GM23338 (cell line): ENCODE measurements around the gene ATAD5. TPM values are rescaled to one million over a fixed set of nuclear protein-coding genes. Genes with fewer than 3 reads are reported as not detected.

Experiments
- CREB1 ChIP-seq: fragments of 250-450 bp; sonication (Bioruptor Pico); IDR thresholded peaks from 2 replicates; pipeline ENCODE4 v1.5.0; 2020; ENCODE audit warnings: low read depth, mild to moderate bottlenecking, moderate library complexity
- EZH2 ChIP-seq: fragments of 200-600 bp; sonication (generic); IDR thresholded peaks from one replicate; pipeline ENCODE4 v1.8.0; 2017; ENCODE audit warnings: antibody characterized with exemption, mild to moderate bottlenecking, low read depth; ENCODE audit not compliant: unreplicated experiment
- EZH2phosphoT487 ChIP-seq: fragments of 200-600 bp; sonication (generic); IDR thresholded peaks from one replicate; pipeline ENCODE4 v1.8.1; 2018; ENCODE audit warnings: antibody characterized with exemption; ENCODE audit not compliant: unreplicated experiment
- JUNB ChIP-seq: IDR thresholded peaks from one replicate; pipeline ENCODE4 v1.6.1; 2016; ENCODE audit warnings: antibody characterized with exemption; ENCODE audit not compliant: unreplicated experiment
- POLR2AphosphoS5 ChIP-seq: IDR thresholded peaks from 2 replicates; pipeline ENCODE4 v1.6.1; 2016; ENCODE audit warnings: antibody characterized with exemption, low read depth
- STAT1 ChIP-seq: IDR thresholded peaks from one replicate; pipeline ENCODE4 v1.6.1; 2016; ENCODE audit warnings: antibody characterized with exemption; ENCODE audit not compliant: unreplicated experiment
- ZNF114 ChIP-seq: fragments of 250-450 bp; sonication (Bioruptor Pico); IDR thresholded peaks from 2 replicates; pipeline ENCODE4 v1.5.0; 2020; ENCODE audit warnings: mild to moderate bottlenecking, moderate library complexity
- ZNF331 ChIP-seq: fragments of 250-450 bp; sonication (Bioruptor Pico); IDR thresholded peaks from 2 replicates; pipeline ENCODE4 v1.5.0; 2020; ENCODE audit warnings: low read depth, mild to moderate bottlenecking, moderate library complexity
- polyA plus RNA-seq: library from polyadenylated mRNA; unstranded; fragments of >200 nt; fragmentation: Nextera tagmentation; extraction: Ambion mirVana; gene quantifications from 2 replicates; pipeline ENCODE4 v1.2.1, GENCODE V29; 2016
- total RNA-seq: library from RNA; depleted of rRNA; stranded (reverse); fragments of >200 nt; shearing (Covaris generic); gene quantifications from 2 replicates; pipeline ENCODE4 v1.2.3, GENCODE V29; 2014
- TF ChIP-seq, protein P1 (sequence below): fragments of 250-450 bp; sonication (Bioruptor Pico); IDR thresholded peaks from 2 replicates; pipeline ENCODE4 v1.5.0; 2020; ENCODE audit warnings: mild to moderate bottlenecking, moderate library complexity
- TF ChIP-seq, protein P2 (sequence below), 2 experiments: fragments of 200-600 bp in 1 of 2; sonication (generic) in 1 of 2; conservative IDR thresholded peaks; 2 replicates each; pipeline versions ENCODE4 v1.5.1 to v1.6.1; 2016 to 2017; ENCODE audit warnings: antibody characterized with exemption in 2 of 2, low read depth in 2 of 2, mild to moderate bottlenecking in 2 of 2, moderate library complexity in 1 of 2
- TF ChIP-seq, protein P3 (sequence below): IDR thresholded peaks from 2 replicates; pipeline ENCODE4 v1.6.1; 2016; ENCODE audit warnings: antibody characterized with exemption

ATAD5 gene
- total and polyA plus RNA-seq, 2 experiments from 2014 or later, result 24.2 to 30.9 TPM

DNA sequence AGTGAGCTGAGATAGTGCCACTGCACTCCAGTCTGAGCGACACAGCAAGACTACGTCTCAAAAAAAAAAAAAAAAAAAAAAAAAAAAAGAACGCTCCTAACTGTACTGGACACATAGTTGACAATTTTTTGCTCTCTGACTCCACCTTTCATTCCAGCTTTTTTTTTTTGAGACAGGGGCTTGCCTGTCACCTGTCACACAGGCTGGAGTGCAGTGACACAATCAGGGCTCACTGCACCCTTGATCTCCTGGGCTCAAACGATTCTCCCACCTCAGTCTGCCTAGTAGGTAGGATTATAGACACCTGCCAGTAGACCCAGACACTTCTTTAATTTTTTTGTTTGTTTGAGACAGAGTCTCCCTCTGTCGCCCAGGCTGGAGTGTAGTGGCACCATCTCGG lies 4.7 kb upstream of the ATAD5 start (continued):
- TF ChIP-seq, protein P1, sequence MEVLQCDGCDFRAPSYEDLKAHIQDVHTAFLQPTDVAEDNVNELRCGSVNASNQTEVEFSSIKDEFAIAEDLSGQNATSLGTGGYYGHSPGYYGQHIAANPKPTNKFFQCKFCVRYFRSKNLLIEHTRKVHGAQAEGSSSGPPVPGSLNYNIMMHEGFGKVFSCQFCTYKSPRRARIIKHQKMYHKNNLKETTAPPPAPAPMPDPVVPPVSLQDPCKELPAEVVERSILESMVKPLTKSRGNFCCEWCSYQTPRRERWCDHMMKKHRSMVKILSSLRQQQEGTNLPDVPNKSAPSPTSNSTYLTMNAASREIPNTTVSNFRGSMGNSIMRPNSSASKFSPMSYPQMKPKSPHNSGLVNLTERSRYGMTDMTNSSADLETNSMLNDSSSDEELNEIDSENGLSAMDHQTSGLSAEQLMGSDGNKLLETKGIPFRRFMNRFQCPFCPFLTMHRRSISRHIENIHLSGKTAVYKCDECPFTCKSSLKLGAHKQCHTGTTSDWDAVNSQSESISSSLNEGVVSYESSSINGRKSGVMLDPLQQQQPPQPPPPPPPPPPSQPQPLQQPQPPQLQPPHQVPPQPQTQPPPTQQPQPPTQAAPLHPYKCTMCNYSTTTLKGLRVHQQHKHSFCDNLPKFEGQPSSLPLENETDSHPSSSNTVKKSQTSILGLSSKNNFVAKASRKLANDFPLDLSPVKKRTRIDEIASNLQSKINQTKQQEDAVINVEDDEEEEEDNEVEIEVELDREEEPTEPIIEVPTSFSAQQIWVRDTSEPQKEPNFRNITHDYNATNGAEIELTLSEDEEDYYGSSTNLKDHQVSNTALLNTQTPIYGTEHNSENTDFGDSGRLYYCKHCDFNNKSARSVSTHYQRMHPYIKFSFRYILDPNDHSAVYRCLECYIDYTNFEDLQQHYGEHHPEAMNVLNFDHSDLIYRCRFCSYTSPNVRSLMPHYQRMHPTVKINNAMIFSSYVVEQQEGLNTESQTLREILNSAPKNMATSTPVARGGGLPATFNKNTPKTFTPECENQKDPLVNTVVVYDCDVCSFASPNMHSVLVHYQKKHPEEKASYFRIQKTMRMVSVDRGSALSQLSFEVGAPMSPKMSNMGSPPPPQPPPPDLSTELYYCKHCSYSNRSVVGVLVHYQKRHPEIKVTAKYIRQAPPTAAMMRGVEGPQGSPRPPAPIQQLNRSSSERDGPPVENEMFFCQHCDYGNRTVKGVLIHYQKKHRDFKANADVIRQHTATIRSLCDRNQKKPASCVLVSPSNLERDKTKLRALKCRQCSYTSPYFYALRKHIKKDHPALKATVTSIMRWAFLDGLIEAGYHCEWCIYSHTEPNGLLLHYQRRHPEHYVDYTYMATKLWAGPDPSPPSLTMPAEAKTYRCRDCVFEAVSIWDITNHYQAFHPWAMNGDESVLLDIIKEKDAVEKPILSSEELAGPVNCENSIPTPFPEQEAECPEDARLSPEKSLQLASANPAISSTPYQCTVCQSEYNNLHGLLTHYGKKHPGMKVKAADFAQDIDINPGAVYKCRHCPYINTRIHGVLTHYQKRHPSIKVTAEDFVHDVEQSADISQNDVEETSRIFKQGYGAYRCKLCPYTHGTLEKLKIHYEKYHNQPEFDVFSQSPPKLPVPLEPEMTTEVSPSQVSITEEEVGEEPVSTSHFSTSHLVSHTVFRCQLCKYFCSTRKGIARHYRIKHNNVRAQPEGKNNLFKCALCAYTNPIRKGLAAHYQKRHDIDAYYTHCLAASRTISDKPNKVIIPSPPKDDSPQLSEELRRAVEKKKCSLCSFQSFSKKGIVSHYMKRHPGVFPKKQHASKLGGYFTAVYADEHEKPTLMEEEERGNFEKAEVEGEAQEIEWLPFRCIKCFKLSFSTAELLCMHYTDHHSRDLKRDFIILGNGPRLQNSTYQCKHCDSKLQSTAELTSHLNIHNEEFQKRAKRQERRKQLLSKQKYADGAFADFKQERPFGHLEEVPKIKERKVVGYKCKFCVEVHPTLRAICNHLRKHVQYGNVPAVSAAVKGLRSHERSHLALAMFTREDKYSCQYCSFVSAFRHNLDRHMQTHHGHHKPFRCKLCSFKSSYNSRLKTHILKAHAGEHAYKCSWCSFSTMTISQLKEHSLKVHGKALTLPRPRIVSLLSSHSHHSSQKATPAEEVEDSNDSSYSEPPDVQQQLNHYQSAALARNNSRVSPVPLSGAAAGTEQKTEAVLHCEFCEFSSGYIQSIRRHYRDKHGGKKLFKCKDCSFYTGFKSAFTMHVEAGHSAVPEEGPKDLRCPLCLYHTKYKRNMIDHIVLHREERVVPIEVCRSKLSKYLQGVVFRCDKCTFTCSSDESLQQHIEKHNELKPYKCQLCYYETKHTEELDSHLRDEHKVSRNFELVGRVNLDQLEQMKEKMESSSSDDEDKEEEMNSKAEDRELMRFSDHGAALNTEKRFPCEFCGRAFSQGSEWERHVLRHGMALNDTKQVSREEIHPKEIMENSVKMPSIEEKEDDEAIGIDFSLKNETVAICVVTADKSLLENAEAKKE (CRISPR knock-in tag), result no peak
- no peak for TF ChIP-seq STAT1
- TF ChIP-seq POLR2AphosphoS5, result no peak
- no peak for TF ChIP-seq JUNB
- no peak for TF ChIP-seq ZNF114 (CRISPR knock-in tag)
- TF ChIP-seq, protein P2, sequence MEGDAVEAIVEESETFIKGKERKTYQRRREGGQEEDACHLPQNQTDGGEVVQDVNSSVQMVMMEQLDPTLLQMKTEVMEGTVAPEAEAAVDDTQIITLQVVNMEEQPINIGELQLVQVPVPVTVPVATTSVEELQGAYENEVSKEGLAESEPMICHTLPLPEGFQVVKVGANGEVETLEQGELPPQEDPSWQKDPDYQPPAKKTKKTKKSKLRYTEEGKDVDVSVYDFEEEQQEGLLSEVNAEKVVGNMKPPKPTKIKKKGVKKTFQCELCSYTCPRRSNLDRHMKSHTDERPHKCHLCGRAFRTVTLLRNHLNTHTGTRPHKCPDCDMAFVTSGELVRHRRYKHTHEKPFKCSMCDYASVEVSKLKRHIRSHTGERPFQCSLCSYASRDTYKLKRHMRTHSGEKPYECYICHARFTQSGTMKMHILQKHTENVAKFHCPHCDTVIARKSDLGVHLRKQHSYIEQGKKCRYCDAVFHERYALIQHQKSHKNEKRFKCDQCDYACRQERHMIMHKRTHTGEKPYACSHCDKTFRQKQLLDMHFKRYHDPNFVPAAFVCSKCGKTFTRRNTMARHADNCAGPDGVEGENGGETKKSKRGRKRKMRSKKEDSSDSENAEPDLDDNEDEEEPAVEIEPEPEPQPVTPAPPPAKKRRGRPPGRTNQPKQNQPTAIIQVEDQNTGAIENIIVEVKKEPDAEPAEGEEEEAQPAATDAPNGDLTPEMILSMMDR (conservative IDR thresholded peaks at IDR 0.05; ENCODE audit: low read depth in 2 of 2), result no peak
- no peak for TF ChIP-seq EZH2phosphoT487
- TF ChIP-seq, protein P3, sequence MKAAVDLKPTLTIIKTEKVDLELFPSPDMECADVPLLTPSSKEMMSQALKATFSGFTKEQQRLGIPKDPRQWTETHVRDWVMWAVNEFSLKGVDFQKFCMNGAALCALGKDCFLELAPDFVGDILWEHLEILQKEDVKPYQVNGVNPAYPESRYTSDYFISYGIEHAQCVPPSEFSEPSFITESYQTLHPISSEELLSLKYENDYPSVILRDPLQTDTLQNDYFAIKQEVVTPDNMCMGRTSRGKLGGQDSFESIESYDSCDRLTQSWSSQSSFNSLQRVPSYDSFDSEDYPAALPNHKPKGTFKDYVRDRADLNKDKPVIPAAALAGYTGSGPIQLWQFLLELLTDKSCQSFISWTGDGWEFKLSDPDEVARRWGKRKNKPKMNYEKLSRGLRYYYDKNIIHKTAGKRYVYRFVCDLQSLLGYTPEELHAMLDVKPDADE, result no peak
- TF ChIP-seq CREB1 (CRISPR knock-in tag), result no peak
- TF ChIP-seq EZH2, result no peak
- TF ChIP-seq ZNF331 (CRISPR knock-in tag), result no peak
